MCF 10A (cell line): ENCODE data around the gene AFG3L2. TPM values are rescaled to one million over a fixed set of nuclear protein-coding genes. Genes with fewer than 3 reads are reported as not detected.
"Not testable (repeated sequence)": the region's sequence is repeated elsewhere in the genome, so short reads cannot be mapped to it uniquely, and the experiment has no call there.

ENCODE experiments used
- BruUV-seq: library from RNA; stranded (reverse); fragments of 400-500 nt; replicated peaks from 2 replicates; lab custom pipeline; 2021; lab: Mats Ljungman, UMichigan
- CTCF ChIA-PET: fragments of 300-600 bp; sonication (Branson Sonifier 250); formaldehyde crosslinking; extraction: SDS; loops from one replicate; lab custom pipeline; 2021; ENCODE audit warnings: antibody characterized with exemption, inconsistent platforms; lab: Yijun Ruan, JAX
- POLR2A ChIA-PET: fragments of 300-600, 350-650 bp; sonication (Branson Sonifier 250); formaldehyde crosslinking; extraction: SDS; loops from one replicate; lab custom pipeline; 2020; ENCODE audit warnings: antibody characterized with exemption, inconsistent platforms; lab: Yijun Ruan, JAX
- DNase-seq: peaks from one replicate; pipeline ENCODE4 v3.0.0-alpha.2; 2018; ENCODE audit not compliant: unreplicated experiment
- H3K27ac Mint-ChIP-seq: one replicate; pipeline ENCODE4 v1.8.0; 2022; ENCODE audit warnings: mild to moderate bottlenecking, low read depth, mixed read lengths; ENCODE audit not compliant: unreplicated experiment
- H3K27me3 Mint-ChIP-seq: one replicate; pipeline ENCODE4 v1.8.0; 2022; ENCODE audit warnings: mixed read lengths; ENCODE audit not compliant: insufficient read depth, unreplicated experiment
- H3K36me3 Mint-ChIP-seq: one replicate; pipeline ENCODE4 v1.8.0; 2022; ENCODE audit warnings: mild to moderate bottlenecking, moderate library complexity, mixed read lengths; ENCODE audit not compliant: insufficient read depth, unreplicated experiment
- H3K4me1 Mint-ChIP-seq: one replicate; pipeline ENCODE4 v1.8.0; 2022; ENCODE audit warnings: mixed read lengths; ENCODE audit not compliant: insufficient read depth, unreplicated experiment
- H3K4me3 Mint-ChIP-seq: one replicate; pipeline ENCODE4 v1.8.0; 2022; ENCODE audit warnings: mild to moderate bottlenecking, moderate library complexity, mixed read lengths; ENCODE audit not compliant: unreplicated experiment
- H3K9me3 Mint-ChIP-seq: one replicate; pipeline ENCODE4 v1.8.0; 2022; ENCODE audit warnings: mixed read lengths; ENCODE audit not compliant: unreplicated experiment
- CTCF ChIP-seq: fragments of 200-600 bp; IDR thresholded peaks from one replicate; pipeline ENCODE4 v1.8.0; 2022; ENCODE audit warnings: antibody characterized with exemption, mild to moderate bottlenecking; ENCODE audit not compliant: unreplicated experiment
- intact Hi-C: fragments of 100-400 bp; cut with micrococcal nuclease; formaldehyde crosslinking; loops from 2 replicates; pipeline ENCODE4 v1.14.1; 2022
- total RNA-seq: library from RNA; stranded (reverse); gene quantifications from 2 replicates; pipeline ENCODE4 v1.2.3, GENCODE V29; 2022

Gene AFG3L2
- total RNA-seq, 1 experiment from 2014 or later = 77.2 TPM

GRCh38 chr18:12384261-12384660 is 7.2 kb upstream of the AFG3L2 start:
- intact Hi-C loops = no loop called here

GRCh38 chr18:12383759-12384158 is 6.7 kb upstream of the AFG3L2 start:
- CTCF ChIA-PET = interaction anchor here (0.6 kb wide), 2 partner anchors 276 to 315 kb away, joined by 3 read pairs; no protein-coding TSS in a partner anchor
- H3K4me1 Mint-ChIP-seq, intact Hi-C loops, H3K9me3 Mint-ChIP-seq, H3K36me3 Mint-ChIP-seq, H3K4me3 Mint-ChIP-seq, H3K27me3 Mint-ChIP-seq, BruUV-seq, H3K27ac Mint-ChIP-seq, DNase-seq: not testable (repeated sequence)
- POLR2A ChIA-PET = interaction anchor here (0.6 to 1.4 kb wide), 2 partner anchors 24 to 260 kb away, joined by 3 read pairs; partner anchors contain the start of gene PRELID3A

More at GRCh38 chr18:12384261-12384660, 7.2 kb upstream of the AFG3L2 start:
- no peaks in the 10 kb centered on the region for H3K36me3 Mint-ChIP-seq
- ChIA-PET POLR2A (interaction anchor here (1.4 kb wide), 1 partner anchor 23 kb away, joined by 3 read pairs; the partner anchor contains the start of gene PRELID3A), CTCF (no interaction called here)
- no peaks in the 10 kb centered on the region for H3K27me3 Mint-ChIP-seq
- H3K27ac Mint-ChIP-seq = no peak overlapping the region
- DNase-seq = no peak
- H3K4me1 Mint-ChIP-seq = peaks cover 6% of the 10 kb centered on the region
- H3K4me3 Mint-ChIP-seq = no peak overlapping the region
- no peaks in the 10 kb centered on the region for H3K9me3 Mint-ChIP-seq
- TF ChIP-seq CTCF = no peak
- BruUV-seq = no TSS peak

DNA sequence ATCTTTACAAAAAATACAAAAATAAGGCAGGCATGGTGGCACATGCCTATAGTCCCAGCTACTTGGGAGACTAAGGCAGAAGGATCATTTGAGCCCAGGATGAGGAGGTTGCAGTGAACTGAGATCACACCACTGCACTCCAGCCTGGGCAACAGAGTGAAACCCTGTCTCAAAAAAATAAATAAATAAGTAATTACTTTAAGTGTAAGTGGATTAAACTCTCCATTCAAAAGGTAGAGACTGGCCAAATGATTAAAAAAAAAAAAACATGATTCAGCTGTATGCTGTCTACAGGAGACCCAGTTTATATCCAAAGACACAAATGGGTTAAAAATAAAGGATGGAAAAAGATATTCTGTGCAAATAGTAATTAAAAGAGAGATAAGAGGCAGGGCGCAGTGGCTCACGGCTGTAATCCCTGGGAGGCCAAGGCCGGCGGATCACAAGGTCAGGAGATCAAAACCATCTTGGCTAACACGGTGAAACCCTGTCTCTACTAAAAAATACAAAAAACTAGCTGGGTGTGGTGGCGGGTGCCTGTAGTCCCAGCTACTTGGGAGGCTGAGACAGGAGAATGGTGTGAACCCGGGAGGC is 5.3 kb upstream of the AFG3L2 start:
- intact Hi-C loops, H3K9me3 Mint-ChIP-seq, H3K27me3 Mint-ChIP-seq, H3K27ac Mint-ChIP-seq, H3K4me3 Mint-ChIP-seq, DNase-seq, CTCF ChIA-PET, H3K36me3 Mint-ChIP-seq, H3K4me1 Mint-ChIP-seq, BruUV-seq: not testable (repeated sequence)
- POLR2A ChIA-PET = interaction anchor here (0.7 kb wide), 1 partner anchor 99 kb away, joined by 5 read pairs; no protein-coding TSS in a partner anchor

DNA sequence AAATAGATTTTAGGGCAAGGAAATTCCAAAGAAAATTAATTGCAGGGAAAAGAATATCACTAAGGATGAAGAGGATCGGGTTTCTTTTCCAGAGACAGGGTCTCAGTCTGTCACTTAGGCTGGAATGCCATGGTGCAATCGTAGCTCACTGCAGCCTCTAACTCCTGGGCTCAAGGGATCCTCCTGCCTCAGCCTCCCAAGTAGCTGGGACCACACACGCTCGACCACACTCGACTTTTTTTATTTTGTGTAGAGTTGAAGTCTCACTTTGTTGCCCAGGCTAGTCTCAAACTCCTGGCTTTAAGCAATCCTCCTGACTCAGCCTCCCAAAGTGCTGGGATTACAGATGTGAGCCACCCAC is 1.2 kb upstream of the AFG3L2 start:
- H3K27me3 Mint-ChIP-seq, DNase-seq, H3K9me3 Mint-ChIP-seq, BruUV-seq, intact Hi-C loops: not testable (repeated sequence)
- Mint-ChIP-seq H3K4me3 (peak overlapping the region; percentile 85), H3K27ac (peak overlapping the region; percentile 81), H3K36me3 (peaks cover 17% of the 10 kb centered on the region), H3K4me1 (peaks cover 16% of the 10 kb centered on the region)
- POLR2A ChIA-PET = interaction anchor here (0.7 to 2.3 kb wide), 4 partner anchors 50 to 568 kb away, joined by 3 to 13 read pairs (median 10); partner anchors contain the start of gene SPIRE1
- CTCF ChIA-PET = interaction anchor here (1.1 kb wide), 1 partner anchor 383 kb away, joined by 3 read pairs; no protein-coding TSS in a partner anchor

GRCh38 chr18:12377556-12378197 is 650 bp upstream of the AFG3L2 start:
- Mint-ChIP-seq H3K4me1 (peaks cover 21% of the 10 kb centered on the region), H3K4me3 (peak overlapping the region; percentile 85), H3K27ac (peak overlapping the region; percentile 81), H3K27me3 (no peaks in the 10 kb centered on the region), H3K9me3 (no peaks in the 10 kb centered on the region), H3K36me3 (peaks cover 17% of the 10 kb centered on the region)
- DNase-seq = no peak
- no TSS peak for BruUV-seq
- ChIA-PET POLR2A (interaction anchor here (0.5 to 2.7 kb wide), 46 partner anchors 10 to 613 kb away, joined by 3 to 22 read pairs (median 4); partner anchors contain the start of genes CEP192, CEP76, IMPA2 and PRELID3A), CTCF (interaction anchor here (0.6 to 1.1 kb wide), 3 partner anchors 38 to 383 kb away, joined by 3 read pairs; no protein-coding TSS in a partner anchor)
- TF ChIP-seq CTCF = no peak
- intact Hi-C loops = no loop called here
